HL-60/S4 treated with phorbol 12-myristate 13-acetate at 8.2 ng/mL for 4 days and 3 days (cell line): ENCODE results near the gene CELF2.
"Not testable (repeated sequence)": the region's sequence is repeated elsewhere in the genome, so short reads cannot be mapped to it uniquely, and the experiment has no call there.

Source experiments
- in situ Hi-C: fragments of 300-500 bp; cut with MboI; formaldehyde crosslinking; loops from 2 replicates; pipeline ENCODE4 v1.15.0; 2022; ENCODE audit warnings: low sequenced_read_pairs

CELF2 gene

GRCh38 chr10:11336722-11337162 lies 319.1 kb downstream of the CELF2 start:
- in situ Hi-C loops = no loop called here

DNA sequence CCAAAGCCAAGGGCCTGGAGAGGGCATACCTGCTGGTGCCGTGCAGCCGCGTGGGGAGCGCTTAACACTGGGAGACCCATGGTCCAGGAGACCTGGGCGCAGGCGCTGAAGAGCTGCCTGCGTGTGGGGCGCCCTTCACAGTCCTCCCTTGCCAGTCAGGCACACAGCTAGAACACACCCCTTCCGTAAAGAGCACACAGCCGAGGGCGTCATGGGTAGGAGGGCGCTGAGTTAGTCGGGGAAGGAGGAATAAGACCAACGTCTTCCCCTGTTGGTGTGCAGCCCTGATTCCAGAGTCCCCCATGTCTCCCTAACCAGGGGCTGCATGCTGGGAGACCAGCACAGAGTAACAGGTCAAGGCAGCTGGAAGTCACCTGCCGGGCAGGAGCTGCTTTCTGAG lies 319.8 kb downstream of the CELF2 start:
- in situ Hi-C loops = no loop called here

- in situ Hi-C loops = no loop called here
Observed at GRCh38 chr10:11338160-11338844, 320.6 kb downstream of the CELF2 start.

GRCh38 chr10:11339013-11339412 lies 321.3 kb downstream of the CELF2 start:
- in situ Hi-C loops = no loop called here

GRCh38 chr10:11339660-11340059 lies 322.0 kb downstream of the CELF2 start:
- in situ Hi-C loops = no loop called here

GRCh38 chr10:11341283-11341960 lies 323.8 kb downstream of the CELF2 start:
- in situ Hi-C loops = no loop called here

DNA sequence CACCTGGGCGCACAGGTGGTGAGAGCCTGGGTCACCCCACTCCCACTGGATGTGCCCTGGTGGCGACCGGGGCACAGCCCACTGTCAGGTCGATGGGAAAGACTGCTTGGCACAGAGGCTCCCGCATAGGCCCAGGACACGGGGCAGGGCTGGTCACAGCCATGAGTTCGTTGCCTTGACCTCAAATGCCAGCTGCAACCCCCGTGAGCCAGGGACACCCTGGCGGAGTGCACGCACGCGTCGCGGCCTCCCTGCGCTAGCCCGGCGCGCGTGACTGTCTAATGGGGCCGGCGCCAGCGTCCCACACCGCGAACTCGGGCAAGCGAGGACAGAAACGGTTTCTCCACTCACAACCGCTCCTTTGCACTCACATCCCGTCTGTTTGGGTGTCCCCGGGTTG lies 326.4 kb downstream of the CELF2 start:
- in situ Hi-C loops = no loop called here

DNA sequence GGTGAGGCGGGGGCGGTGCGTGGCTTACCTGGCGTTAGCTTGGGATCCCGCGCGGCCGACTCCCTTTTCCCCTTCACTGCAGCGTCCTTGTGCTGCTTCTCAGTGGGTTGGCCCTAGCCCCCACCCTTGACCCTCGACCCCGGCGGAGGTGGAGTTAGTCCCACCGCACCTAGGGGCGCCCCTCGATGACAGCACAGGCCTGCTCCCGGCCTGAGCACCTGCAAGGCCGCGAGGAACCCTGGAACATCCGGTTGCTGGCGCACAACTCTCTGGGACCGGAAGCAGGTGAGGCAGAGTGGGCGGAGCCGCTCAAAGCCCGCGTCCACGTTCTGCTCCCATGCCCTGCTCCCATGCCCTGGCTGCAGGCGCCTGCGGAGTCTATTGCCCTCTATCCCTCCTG lies 326.9 kb downstream of the CELF2 start:
- in situ Hi-C loops = no loop called here

DNA sequence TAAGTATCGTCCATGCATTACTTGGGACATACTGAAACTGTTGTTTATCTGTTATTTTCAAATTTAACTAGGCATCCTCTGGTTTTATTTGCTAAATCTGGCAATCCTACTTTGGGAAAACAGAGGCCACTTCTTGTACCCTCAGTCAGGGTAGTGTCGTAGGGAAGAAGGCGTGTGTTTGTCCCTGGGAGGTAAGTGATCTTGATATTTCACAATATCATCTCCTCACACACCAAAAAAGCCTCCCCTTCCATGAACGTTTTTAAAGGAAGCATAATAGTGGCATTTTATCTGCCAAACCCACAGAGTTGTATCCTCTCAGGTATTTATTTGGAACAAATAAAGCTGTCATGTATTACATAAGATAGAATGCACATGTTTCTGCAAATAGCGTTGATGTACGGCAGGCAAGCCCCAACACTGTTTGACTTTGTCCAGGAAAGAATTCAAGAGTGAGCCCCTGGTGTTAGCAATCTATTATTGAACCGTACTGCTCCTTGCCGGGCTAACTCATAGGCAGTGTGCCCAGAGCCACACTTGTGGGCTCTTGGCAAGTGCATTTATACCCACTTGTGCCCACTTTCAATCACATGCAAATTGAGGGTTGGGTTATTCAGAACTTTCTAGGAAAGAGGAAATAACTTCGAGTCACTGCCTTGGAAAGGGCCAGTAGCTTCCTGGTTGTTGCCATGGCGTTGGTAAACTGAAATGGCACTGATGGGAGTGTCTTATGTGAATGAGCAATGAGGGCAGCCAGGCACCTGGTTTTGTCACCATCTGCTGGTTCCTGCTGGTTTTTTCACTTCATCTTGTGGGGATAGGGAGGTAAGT lies 327.8 kb downstream of the CELF2 start:
- in situ Hi-C loops = no loop called here

- in situ Hi-C loops = not testable (repeated sequence)
Observed at GRCh38 chr10:11347580-11347979, 329.9 kb downstream of the CELF2 start.

- in situ Hi-C loops = no loop called here
Observed at GRCh38 chr10:11351801-11352200, 334.1 kb downstream of the CELF2 start.

DNA sequence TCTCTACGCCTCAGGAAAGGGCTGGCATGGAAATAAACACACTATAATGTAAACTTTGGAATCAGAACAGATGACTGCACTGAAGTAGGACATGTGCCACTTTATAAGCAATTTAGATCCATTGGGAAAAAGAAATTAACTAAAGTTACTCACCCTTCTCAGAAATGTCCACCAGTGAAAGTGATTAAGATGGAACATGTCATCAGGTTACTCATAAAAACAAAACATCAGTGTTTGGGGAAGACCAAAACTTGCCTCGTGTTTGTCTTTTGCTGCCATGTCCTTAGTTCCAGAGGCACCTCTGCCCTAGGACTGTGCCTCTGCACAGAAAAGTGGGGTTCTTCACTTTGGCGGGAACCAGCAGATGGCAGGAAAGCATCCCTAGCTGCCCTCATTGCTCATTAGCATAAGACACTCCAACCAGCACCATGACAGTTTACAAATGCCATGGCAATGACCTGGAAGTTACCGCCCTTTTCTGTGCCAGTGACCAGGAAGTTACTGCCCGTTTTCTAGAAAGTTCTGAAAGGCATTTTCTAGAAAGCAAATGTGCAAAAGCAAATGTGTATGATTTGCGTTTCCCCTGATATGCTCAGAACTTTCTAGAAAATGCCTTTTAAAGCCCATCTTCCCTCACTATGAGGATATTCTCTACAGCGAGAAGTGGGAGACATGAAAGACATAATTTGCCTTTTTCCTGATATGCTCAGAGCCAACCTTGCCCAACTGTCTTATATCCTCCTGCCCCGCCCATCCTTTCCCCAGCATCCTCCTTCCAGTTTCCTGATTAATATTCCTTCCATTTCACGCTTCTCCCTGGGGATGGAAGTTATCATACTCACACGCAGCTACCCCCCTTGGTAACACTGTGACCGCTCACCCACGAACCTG lies 335.6 kb downstream of the CELF2 start:
- in situ Hi-C loops = no loop called here

GRCh38 chr10:11354823-11355222 lies 337.2 kb downstream of the CELF2 start:
- in situ Hi-C loops = no loop called here

DNA sequence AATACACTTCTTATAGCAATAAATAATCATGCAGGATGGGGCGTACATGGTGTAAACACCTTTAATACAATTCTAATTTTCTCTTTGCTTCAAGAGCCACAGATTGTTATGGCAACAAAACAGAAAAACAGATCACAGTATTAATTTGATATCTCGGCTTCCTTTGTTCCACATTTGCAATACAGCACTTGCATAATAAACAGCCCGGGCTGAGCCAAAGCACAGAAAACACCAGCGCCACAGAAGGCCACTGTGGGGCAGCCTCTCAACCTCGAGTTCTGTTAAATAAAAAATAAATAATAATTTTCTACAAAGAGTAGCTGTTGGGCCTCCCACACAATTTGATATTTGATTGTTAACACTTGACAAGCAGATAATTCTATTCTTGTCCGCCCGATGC lies 337.9 kb downstream of the CELF2 start:
- in situ Hi-C loops = no loop called here

DNA sequence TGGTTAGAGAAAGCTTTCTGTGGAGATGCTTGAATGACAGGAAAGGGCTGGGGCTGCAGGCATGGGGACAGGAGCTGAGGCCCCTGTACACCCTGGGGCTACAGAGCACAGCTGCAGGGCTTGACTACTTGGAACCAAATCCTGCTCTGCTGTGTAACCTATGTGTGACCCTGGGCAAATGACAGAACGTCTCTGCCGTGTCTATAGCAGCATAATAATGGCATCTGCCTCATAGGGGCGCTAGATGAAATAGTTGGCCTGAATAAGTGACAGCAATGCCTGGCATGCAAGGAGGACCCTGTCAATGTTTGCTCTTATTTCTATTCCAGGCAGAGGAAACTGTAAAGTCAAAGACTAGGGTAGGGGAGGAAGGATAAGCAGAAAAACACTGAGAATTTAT lies 339.8 kb downstream of the CELF2 start:
- in situ Hi-C loops = no loop called here

DNA sequence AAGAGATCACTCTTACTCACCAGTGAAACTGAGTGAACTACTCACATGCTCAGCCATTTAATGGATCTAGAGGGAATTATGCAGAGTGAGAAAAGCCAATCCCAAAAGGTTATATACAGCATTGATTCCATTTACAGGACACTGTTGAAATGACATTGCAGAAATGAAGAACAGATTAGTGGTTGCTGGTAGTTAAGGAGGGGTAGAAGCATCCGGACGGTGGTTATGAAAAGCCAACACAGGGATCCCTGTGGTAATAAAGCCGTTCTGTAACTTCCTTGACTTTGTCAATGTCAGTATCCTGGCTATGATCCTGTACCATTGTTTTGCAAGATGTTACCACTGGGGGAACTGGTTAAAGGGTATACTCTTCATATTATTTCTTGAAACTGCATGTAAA lies 340.3 kb downstream of the CELF2 start:
- in situ Hi-C loops = no loop called here

GRCh38 chr10:11358923-11359575 lies 341.4 kb downstream of the CELF2 start:
- in situ Hi-C loops = no loop called here

DNA sequence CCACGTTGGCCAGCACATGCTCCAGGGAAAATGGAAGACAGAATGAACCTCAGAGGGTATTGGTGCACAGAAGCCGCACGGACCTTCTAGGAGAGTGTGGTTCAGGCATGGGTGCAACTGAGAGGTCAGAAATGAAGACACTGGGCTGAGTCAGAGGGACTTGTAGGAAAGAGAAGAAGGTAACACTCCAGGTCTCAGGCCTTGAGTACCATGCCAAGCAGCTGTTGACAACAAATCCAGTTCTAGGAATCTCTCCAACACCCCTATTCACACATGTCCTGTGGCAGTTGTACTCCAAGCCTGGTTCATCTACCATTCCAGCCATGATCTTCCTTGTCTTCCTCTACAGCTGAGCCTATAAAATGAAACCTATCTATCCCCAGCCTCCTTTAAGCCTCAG lies 342.2 kb downstream of the CELF2 start:
- in situ Hi-C loops = no loop called here

DNA sequence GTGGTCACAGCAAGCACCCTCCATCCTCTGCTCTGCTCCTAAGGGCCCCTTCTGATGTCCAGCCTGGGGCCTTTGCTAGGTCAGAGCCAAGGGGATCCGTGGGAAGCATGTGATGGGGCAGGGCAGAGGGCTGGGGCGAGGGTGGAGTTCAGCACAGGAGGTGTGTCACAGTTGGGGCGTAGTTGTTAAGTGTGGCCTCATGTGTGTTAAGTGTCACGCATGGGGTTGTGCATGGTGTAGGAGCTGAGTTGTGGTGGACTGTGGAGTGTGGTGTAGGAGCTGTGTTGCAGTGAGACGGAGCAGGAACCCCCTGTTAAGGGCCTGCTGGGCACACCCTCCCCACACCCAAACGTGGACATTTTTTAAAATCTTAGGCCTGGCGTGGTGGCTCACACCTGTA lies 345.8 kb downstream of the CELF2 start:
- in situ Hi-C loops = no loop called here

- in situ Hi-C loops = no loop called here
Observed at GRCh38 chr10:11364241-11364640, 346.6 kb downstream of the CELF2 start.
